Measurements from ENCODE around the gene RDH5.

DNA sequence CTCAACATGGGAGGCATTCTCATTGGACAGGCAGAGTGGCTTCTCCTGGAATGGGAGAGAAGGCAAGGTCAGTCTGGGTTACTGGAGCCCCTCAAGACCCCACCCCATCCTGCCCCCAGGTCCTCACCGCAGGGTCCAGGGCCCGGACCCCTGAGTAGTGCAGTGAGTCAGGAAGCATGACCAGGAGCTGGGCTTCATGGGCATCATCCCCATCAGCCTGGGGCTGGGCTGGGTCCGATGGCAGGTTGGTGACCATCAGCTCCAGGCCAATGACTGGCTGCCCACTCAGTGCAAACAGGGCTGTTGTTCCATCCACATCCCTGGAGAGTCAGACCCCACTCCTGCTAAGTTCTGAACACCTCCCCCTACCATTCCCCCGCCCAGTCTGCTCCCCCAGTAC is 25.5 kb upstream of the RDH5 start:
- TF ChIP-seq, protein P1, sequence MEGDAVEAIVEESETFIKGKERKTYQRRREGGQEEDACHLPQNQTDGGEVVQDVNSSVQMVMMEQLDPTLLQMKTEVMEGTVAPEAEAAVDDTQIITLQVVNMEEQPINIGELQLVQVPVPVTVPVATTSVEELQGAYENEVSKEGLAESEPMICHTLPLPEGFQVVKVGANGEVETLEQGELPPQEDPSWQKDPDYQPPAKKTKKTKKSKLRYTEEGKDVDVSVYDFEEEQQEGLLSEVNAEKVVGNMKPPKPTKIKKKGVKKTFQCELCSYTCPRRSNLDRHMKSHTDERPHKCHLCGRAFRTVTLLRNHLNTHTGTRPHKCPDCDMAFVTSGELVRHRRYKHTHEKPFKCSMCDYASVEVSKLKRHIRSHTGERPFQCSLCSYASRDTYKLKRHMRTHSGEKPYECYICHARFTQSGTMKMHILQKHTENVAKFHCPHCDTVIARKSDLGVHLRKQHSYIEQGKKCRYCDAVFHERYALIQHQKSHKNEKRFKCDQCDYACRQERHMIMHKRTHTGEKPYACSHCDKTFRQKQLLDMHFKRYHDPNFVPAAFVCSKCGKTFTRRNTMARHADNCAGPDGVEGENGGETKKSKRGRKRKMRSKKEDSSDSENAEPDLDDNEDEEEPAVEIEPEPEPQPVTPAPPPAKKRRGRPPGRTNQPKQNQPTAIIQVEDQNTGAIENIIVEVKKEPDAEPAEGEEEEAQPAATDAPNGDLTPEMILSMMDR (IDR thresholded peaks at IDR 0.05; ENCODE audit: insufficient read depth, low read length, poor library complexity, severe bottlenecking) = no peak
- TF ChIP-seq EZH2phosphoT487 (conservative IDR thresholded peaks at IDR 0.05; ENCODE audit: low read length) = no peak

Measured in SU-DHL-6 (cell line).